ENCODE measurements around the gene APOC3.

The APOC3 gene

GRCh38 chr11:116828632-116829524, 829 bp upstream of the APOC3 start:
- Histone ChIP-seq H3K9me3 (ENCODE audit: severe bottlenecking) (no peaks in the 10 kb centered on the region), H3K4me1 (ENCODE audit: insufficient read depth, poor library complexity, severe bottlenecking) (no peaks in the 10 kb centered on the region), H3K27ac (ENCODE audit: poor library complexity, severe bottlenecking) (no peak overlapping the region), H3K36me3 (ENCODE audit: low read depth) (no peaks in the 10 kb centered on the region), H3K4me3 (ENCODE audit: severe bottlenecking) (no peak overlapping the region), H3K27me3 (ENCODE audit: insufficient read depth, poor library complexity, severe bottlenecking) (no peaks in the 10 kb centered on the region)
- ATAC-seq (ENCODE audit: low read depth) = no peak
- TF ChIP-seq, protein P1, sequence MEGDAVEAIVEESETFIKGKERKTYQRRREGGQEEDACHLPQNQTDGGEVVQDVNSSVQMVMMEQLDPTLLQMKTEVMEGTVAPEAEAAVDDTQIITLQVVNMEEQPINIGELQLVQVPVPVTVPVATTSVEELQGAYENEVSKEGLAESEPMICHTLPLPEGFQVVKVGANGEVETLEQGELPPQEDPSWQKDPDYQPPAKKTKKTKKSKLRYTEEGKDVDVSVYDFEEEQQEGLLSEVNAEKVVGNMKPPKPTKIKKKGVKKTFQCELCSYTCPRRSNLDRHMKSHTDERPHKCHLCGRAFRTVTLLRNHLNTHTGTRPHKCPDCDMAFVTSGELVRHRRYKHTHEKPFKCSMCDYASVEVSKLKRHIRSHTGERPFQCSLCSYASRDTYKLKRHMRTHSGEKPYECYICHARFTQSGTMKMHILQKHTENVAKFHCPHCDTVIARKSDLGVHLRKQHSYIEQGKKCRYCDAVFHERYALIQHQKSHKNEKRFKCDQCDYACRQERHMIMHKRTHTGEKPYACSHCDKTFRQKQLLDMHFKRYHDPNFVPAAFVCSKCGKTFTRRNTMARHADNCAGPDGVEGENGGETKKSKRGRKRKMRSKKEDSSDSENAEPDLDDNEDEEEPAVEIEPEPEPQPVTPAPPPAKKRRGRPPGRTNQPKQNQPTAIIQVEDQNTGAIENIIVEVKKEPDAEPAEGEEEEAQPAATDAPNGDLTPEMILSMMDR (IDR thresholded peaks at IDR 0.05; ENCODE audit: poor library complexity, severe bottlenecking) = no peak
- DNase-seq (ENCODE audit: low spot score) = no peak

GRCh38 chr11:116830184-116830912, 641 bp downstream of the APOC3 start:
- no peak for DNase-seq (ENCODE audit: low spot score)

GRCh38 chr11:116831790-116832349, 2.2 kb downstream of the APOC3 start:
- Histone ChIP-seq H3K27ac (ENCODE audit: poor library complexity, severe bottlenecking) (no peak overlapping the region), H3K4me1 (ENCODE audit: insufficient read depth, poor library complexity, severe bottlenecking) (no peaks in the 10 kb centered on the region), H3K27me3 (ENCODE audit: insufficient read depth, poor library complexity, severe bottlenecking) (no peaks in the 10 kb centered on the region), H3K4me3 (ENCODE audit: severe bottlenecking) (no peak overlapping the region), H3K9me3 (ENCODE audit: severe bottlenecking) (no peaks in the 10 kb centered on the region), H3K36me3 (ENCODE audit: low read depth) (no peaks in the 10 kb centered on the region)
- no peak for DNase-seq (ENCODE audit: low spot score)
- TF ChIP-seq, protein P1 (IDR thresholded peaks at IDR 0.05; ENCODE audit: poor library complexity, severe bottlenecking) = no peak
- no peak for ATAC-seq (ENCODE audit: low read depth)

More at GRCh38 chr11:116830184-116830912, 641 bp downstream of the APOC3 start:
- TF ChIP-seq, protein P1 (IDR thresholded peaks at IDR 0.05; ENCODE audit: poor library complexity, severe bottlenecking) = no peak
- Histone ChIP-seq H3K4me1 (ENCODE audit: insufficient read depth, poor library complexity, severe bottlenecking) (no peaks in the 10 kb centered on the region), H3K36me3 (ENCODE audit: low read depth) (no peaks in the 10 kb centered on the region), H3K9me3 (ENCODE audit: severe bottlenecking) (no peaks in the 10 kb centered on the region), H3K4me3 (ENCODE audit: severe bottlenecking) (no peak overlapping the region), H3K27me3 (ENCODE audit: insufficient read depth, poor library complexity, severe bottlenecking) (no peaks in the 10 kb centered on the region), H3K27ac (ENCODE audit: poor library complexity, severe bottlenecking) (no peak overlapping the region)
- no peak for ATAC-seq (ENCODE audit: low read depth)

GRCh38 chr11:116832350-116833290, 2.9 kb downstream of the APOC3 start:
- ATAC-seq (ENCODE audit: low read depth) = no peak
- Histone ChIP-seq H3K4me3 (ENCODE audit: severe bottlenecking) (no peak overlapping the region), H3K27me3 (ENCODE audit: insufficient read depth, poor library complexity, severe bottlenecking) (no peaks in the 10 kb centered on the region), H3K9me3 (ENCODE audit: severe bottlenecking) (no peaks in the 10 kb centered on the region), H3K27ac (ENCODE audit: poor library complexity, severe bottlenecking) (no peak overlapping the region), H3K36me3 (ENCODE audit: low read depth) (no peaks in the 10 kb centered on the region), H3K4me1 (ENCODE audit: insufficient read depth, poor library complexity, severe bottlenecking) (no peaks in the 10 kb centered on the region)
- no peak for DNase-seq (ENCODE audit: low spot score)
- TF ChIP-seq, protein P1 (IDR thresholded peaks at IDR 0.05; ENCODE audit: poor library complexity, severe bottlenecking) = no peak

Data from RWPE2 (cell line).